Esophagus squamous epithelium (tissue), 5 donors: Measurements from ENCODE around the gene GBF1. TPM values are rescaled to one million over a fixed set of nuclear protein-coding genes. Genes with fewer than 3 reads are reported as not detected.

Source experiments
- DNase-seq: peaks from one replicate; lab custom pipeline; 2025; lab: John Stamatoyannopoulos, UW
- H3K27ac ChIP-seq, 4 donors: fragments of 200-600 bp; sonication (generic); one replicate each; pipeline ENCODE4 v1.5.1; 2016 to 2019; ENCODE audit warnings: mild to moderate bottlenecking in 1 of 4
- H3K27me3 ChIP-seq, 4 donors: fragments of 200-600 bp; sonication (generic); 1 replicate in 3 of 4; 2 replicates in 1 of 4; pipeline versions ENCODE4 v1.5.1 to v1.6.0; 2017 to 2021; ENCODE audit warnings: antibody characterized with exemption in 1 of 4
- H3K36me3 ChIP-seq, 3 donors: fragments of 200-600 bp; sonication (generic); one replicate each; pipeline ENCODE4 v1.5.1; 2016 to 2019
- H3K4me1 ChIP-seq, 3 donors: fragments of 200-600 bp; sonication (generic); one replicate each; pipeline ENCODE4 v1.5.1; 2017 to 2019
- H3K4me3 ChIP-seq, 4 donors: fragments of 200-600 bp; sonication (generic); 1 replicate in 3 of 4; 2 replicates in 1 of 4; pipeline ENCODE4 v1.5.1; 2016 to 2019; ENCODE audit warnings: mild to moderate bottlenecking in 2 of 4, moderate library complexity in 1 of 4
- H3K9me3 ChIP-seq, 3 donors: fragments of 200-600 bp; sonication (generic); one replicate each; pipeline ENCODE4 v1.5.1; 2016 to 2019
- CTCF ChIP-seq, 6 experiments: fragments of 450-650 bp in 4 of 6; fragments of 200-600 bp in 2 of 6; sonication (generic) in 2 of 6; IDR thresholded peaks; one replicate each; pipeline ENCODE4 v1.5.1; 2016 to 2019; ENCODE audit warnings: antibody characterized with exemption in 6 of 6, mild to moderate bottlenecking in 4 of 6, moderate library complexity in 4 of 6
- POLR2A ChIP-seq, 4 donors: fragments of 450-650 bp; IDR thresholded peaks; one replicate each; pipeline ENCODE4 v1.6.1; 2017; ENCODE audit warnings: antibody characterized with exemption in 4 of 4, mild to moderate bottlenecking in 4 of 4, moderate library complexity in 3 of 4
- WGBS, 2 donors: methylation state at CpG; one replicate each; pipeline ENCODE4 v1.1.5; 2018; 5-methylcytosine and 5-hydroxymethylcytosine counted together
- intact Hi-C: fragments of 100-400 bp; cut with DNase I; formaldehyde crosslinking; loops from one replicate; pipeline ENCODE4 v1.15.0; 2022
- total RNA-seq, 4 donors: library from RNA; depleted of rRNA; stranded (reverse); fragments of >200 nt; gene quantifications; one replicate each; pipeline ENCODE4 v1.1.0, GENCODE V29; 2016
- donor health status: DM: yes; HTN: yes; CAD: no.

Gene GBF1
- total RNA-seq, 4 donors from 2014 or later: 22.5 to 39.0 (median 28.6) TPM

GRCh38 chr10:102423372-102423968 lies 178.1 kb downstream of the GBF1 start:
- TF ChIP-seq POLR2A (IDR thresholded peaks at IDR 0.05) (no peak), CTCF (IDR thresholded peaks at IDR 0.05) (no peak)
- H3K27me3 ChIP-seq: peaks cover 0 to 11% (median 0%) of the 10 kb centered on the region in 4 donors
- H3K9me3 ChIP-seq: no peaks in the 10 kb centered on the region
- H3K4me3 ChIP-seq: peak overlapping the region in 1 of 4 donors; percentile 89
- H3K36me3 ChIP-seq: peaks cover 5 to 24% (median 9%) of the 10 kb centered on the region in 3 donors
- 93 to 97% methylated on average over 8 of the region's 13 CpGs for WGBS, 2 donors
- intact Hi-C loops: no loop called here
- peaks cover 29 to 53% (median 32%) of the 10 kb centered on the region in 3 donors for H3K4me1 ChIP-seq
- DNase-seq: no peak
- H3K27ac ChIP-seq: peak overlapping the region in 3 of 4 donors; percentile 95 to 96 (median 95)

- peaks cover 5 to 24% (median 9%) of the 10 kb centered on the region in 3 donors for H3K36me3 ChIP-seq
- 80% methylated on average over 2 of the region's 9 CpGs; no CpG with 5 or more reads in 1 of the 2 donors for whole genome bisulfite sequencing, 2 donors
- TF ChIP-seq POLR2A (IDR thresholded peaks at IDR 0.05) (no peak), CTCF (IDR thresholded peaks at IDR 0.05) (no peak)
- DNase-seq: no peak
- intact Hi-C loops: no loop called here
- no peaks in the 10 kb centered on the region for H3K9me3 ChIP-seq
- H3K4me1 ChIP-seq: peaks cover 26 to 46% (median 29%) of the 10 kb centered on the region in 3 donors
- no peak overlapping the region for H3K4me3 ChIP-seq
- H3K27me3 ChIP-seq: peaks cover 0 to 4% (median 0%) of the 10 kb centered on the region in 4 donors
- H3K27ac ChIP-seq: no peak overlapping the region
These were observed 178.8 kb downstream of the GBF1 start for GRCh38 chr10:102424145-102424544.

DNA sequence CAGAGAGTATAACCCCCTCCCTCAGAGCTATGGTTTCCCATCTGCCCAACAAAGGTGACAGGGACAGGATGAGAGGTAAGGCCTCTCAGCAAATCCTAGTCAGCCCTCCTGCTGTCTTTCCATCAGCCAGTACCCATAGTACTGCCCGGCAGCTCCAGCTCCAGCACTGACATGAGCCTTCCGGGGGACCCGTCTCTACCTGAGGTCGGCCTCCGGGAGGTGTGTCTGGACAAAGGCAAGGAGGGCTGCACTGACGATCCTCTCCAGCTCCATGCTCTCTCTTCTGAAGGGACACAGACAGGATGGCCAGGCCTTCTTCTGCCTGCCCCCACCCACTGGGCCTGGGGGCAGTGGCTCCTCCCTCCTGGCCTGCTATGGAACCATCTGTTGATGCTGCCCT lies 179.6 kb downstream of the GBF1 start:
- intact Hi-C loops: no loop called here
- no peak for DNase-seq
- TF ChIP-seq CTCF (IDR thresholded peaks at IDR 0.05) (no peak), POLR2A (IDR thresholded peaks at IDR 0.05) (no peak)
- Histone ChIP-seq H3K36me3 (peaks cover 5 to 24% (median 9%) of the 10 kb centered on the region in 3 donors), H3K27me3 (no peaks in the 10 kb centered on the region), H3K4me1 (peaks cover 18 to 38% (median 21%) of the 10 kb centered on the region in 3 donors), H3K4me3 (no peak overlapping the region), H3K9me3 (no peaks in the 10 kb centered on the region), H3K27ac (no peak overlapping the region)
- WGBS, 2 donors: 50 to 88% methylated on average over 1 to 4 of the region's 6 CpGs

DNA sequence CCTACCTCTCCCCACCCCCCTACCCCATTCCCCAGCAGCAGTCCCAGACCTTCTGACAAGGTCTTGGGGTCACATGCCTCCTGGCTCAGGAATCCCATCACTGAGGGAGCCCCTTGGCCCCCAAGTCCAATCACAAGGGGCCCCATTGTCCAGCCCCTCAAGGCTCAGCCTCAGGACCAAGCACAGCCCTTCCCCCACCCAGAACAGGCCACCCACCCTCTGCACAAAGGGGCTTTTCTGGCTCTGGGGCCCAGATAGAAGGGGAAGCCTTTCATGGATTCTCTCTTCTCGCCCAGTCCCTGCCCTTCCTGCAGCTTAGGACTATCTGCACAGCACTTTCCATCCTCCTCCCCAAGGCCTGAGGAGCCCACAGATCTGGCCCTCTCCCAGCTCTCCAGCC lies 180.1 kb downstream of the GBF1 start:
- Histone ChIP-seq H3K27ac (no peak overlapping the region), H3K4me3 (no peak overlapping the region), H3K9me3 (no peaks in the 10 kb centered on the region), H3K27me3 (no peaks in the 10 kb centered on the region), H3K36me3 (peaks cover 5 to 24% (median 9%) of the 10 kb centered on the region in 3 donors), H3K4me1 (peaks cover 14 to 33% (median 16%) of the 10 kb centered on the region in 3 donors)
- DNase-seq: no peak
- WGBS, 2 donors: 88 to 100% methylated on average over 1 of the region's 1 CpG
- intact Hi-C loops: no loop called here
- TF ChIP-seq CTCF (IDR thresholded peaks at IDR 0.05) (no peak), POLR2A (IDR thresholded peaks at IDR 0.05) (no peak)

DNA sequence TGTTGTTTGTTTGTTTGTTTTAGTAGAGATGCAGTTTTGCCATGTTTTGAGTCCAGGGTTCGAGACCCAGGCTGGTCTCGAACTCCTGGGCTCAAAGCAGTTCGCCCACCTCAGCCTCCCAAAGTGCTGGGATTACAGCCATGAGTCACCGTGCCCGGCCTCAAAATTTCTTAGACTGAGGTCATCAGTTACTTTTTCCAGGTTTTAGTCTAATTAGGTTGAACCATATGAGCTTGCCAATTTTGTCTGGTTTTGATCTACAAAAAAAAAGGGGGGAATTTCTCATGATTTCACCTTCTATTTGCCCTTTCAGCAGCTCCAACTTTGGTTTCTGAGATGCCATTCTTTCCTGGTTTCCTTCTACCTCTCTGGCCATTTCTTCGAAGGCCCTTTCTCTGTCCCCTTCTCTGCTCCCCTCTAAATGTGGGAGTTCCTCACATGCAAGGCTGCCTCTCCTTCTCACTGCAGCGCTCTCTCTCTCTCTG lies 181.5 kb downstream of the GBF1 start:
- no peak for TF ChIP-seq CTCF (IDR thresholded peaks at IDR 0.05)
- no peaks in the 10 kb centered on the region for H3K27me3 ChIP-seq
- H3K4me1 ChIP-seq: peaks cover 20 to 36% (median 22%) of the 10 kb centered on the region in 3 donors
- peaks cover 5 to 24% (median 9%) of the 10 kb centered on the region in 3 donors for H3K36me3 ChIP-seq
- DNase-seq: no peak
- intact Hi-C loops: no loop called here
- 66 to 71% methylated on average over 7 of the region's 7 CpGs for WGBS, 2 donors
- H3K27ac ChIP-seq: no peak overlapping the region
- H3K4me3 ChIP-seq: no peak overlapping the region
- no peaks in the 10 kb centered on the region for H3K9me3 ChIP-seq
